HEK293 (cell line): ENCODE data around the gene GPX4.

ENCODE experiments used
- CTCF ChIA-PET: fragments of 350-600 bp; formaldehyde crosslinking; extraction: SDS; loops from one replicate; lab custom pipeline; 2021; ENCODE audit warnings: antibody characterized with exemption; lab: Yijun Ruan, JAX
- POLR2A ChIA-PET: fragments of 300-600 bp; formaldehyde crosslinking; extraction: SDS; loops from one replicate; lab custom pipeline; 2020; ENCODE audit warnings: antibody characterized with exemption, inconsistent platforms; lab: Yijun Ruan, JAX
- H3K27ac ChIP-seq: fragments of 200-500 bp; sonication (Bioruptor generic); 2 replicates; pipeline ENCODE4 v1.5.1; 2014; ENCODE audit warnings: low read depth, low read length, control low read depth, inconsistent platforms; ENCODE audit errors: extremely low read depth
- H3K36me3 ChIP-seq, 2 experiments: fragments of 200-500 bp in 1 of 2; sonication (Bioruptor generic) in 1 of 2; 1 replicate in 1 of 2; 2 replicates in 1 of 2; pipeline ENCODE4 v1.5.1; 2014 to 2017; ENCODE audit warnings: inconsistent platforms in 2 of 2, low read length in 2 of 2; ENCODE audit not compliant: control insufficient read depth in 2 of 2, insufficient read depth in 1 of 2
- H3K4me1 ChIP-seq: fragments of 200-500 bp; sonication (Bioruptor generic); 2 replicates; pipeline ENCODE4 v1.5.1; 2014; ENCODE audit warnings: mild to moderate bottlenecking, low read length, inconsistent platforms; ENCODE audit not compliant: control insufficient read depth, insufficient read depth
- H3K4me3 ChIP-seq: 2 replicates; pipeline ENCODE4 v1.5.1; 2011; ENCODE audit warnings: low read depth, mild to moderate bottlenecking, control low read depth, low read length, moderate library complexity
- H3K9me3 ChIP-seq: fragments of 200-500 bp; sonication (Bioruptor generic); 2 replicates; pipeline ENCODE4 v1.5.1; 2014; ENCODE audit warnings: low read depth, low read length, inconsistent platforms; ENCODE audit not compliant: control insufficient read depth, insufficient read depth
- GLIS1 ChIP-seq: fragments of 450-650 bp; formaldehyde crosslinking; IDR thresholded peaks from 2 replicates; pipeline ENCODE4 v1.5.1; 2016; ENCODE audit warnings: missing biosample characterization, missing genetic modification characterization
- HIC1 ChIP-seq: fragments of 450-650 bp; formaldehyde crosslinking; IDR thresholded peaks from 2 replicates; pipeline ENCODE4 v1.5.1; 2016; ENCODE audit warnings: missing biosample characterization, missing genetic modification characterization
- HOXA7 ChIP-seq: sonication (generic); formaldehyde crosslinking; IDR thresholded peaks from 2 replicates; pipeline ENCODE4 v1.8.1; 2022; ENCODE audit warnings: missing genetic modification reagents, borderline replicate concordance
- KLF10 ChIP-seq: fragments of 450-650 bp; IDR thresholded peaks from 2 replicates; pipeline ENCODE4 v1.5.1; 2018; ENCODE audit warnings: missing biosample characterization, mild to moderate bottlenecking, missing genetic modification characterization
- KLF9 ChIP-seq: fragments of 450-650 bp; formaldehyde crosslinking; IDR thresholded peaks from 2 replicates; pipeline ENCODE4 v1.5.1; 2016; ENCODE audit warnings: missing biosample characterization, missing genetic modification characterization, low read depth
- SP2 ChIP-seq: fragments of 450-650 bp; formaldehyde crosslinking; IDR thresholded peaks from 2 replicates; pipeline ENCODE4 v1.5.1; 2016; ENCODE audit warnings: missing biosample characterization, missing genetic modification characterization
- SP3 ChIP-seq: fragments of 450-650 bp; formaldehyde crosslinking; IDR thresholded peaks from 2 replicates; pipeline ENCODE4 v1.5.1; 2016; ENCODE audit warnings: missing biosample characterization, missing genetic modification characterization
- TCF7L2 ChIP-seq: IDR thresholded peaks from 2 replicates; pipeline ENCODE4 v1.6.1; 2011; ENCODE audit warnings: low read depth, mild to moderate bottlenecking, inconsistent platforms, low read length, moderate library complexity, borderline replicate concordance
- ZBTB10 ChIP-seq: fragments of 450-650 bp; formaldehyde crosslinking; IDR thresholded peaks from 2 replicates; pipeline ENCODE4 v1.5.1; 2016; ENCODE audit warnings: missing biosample characterization, missing genetic modification characterization
- ZBTB8A ChIP-seq: fragments of 450-650 bp; formaldehyde crosslinking; IDR thresholded peaks from 2 replicates; pipeline ENCODE4 v1.5.1; 2016; ENCODE audit warnings: missing biosample characterization, missing genetic modification characterization
- ZFHX2 ChIP-seq: fragments of 450-650 bp; formaldehyde crosslinking; conservative IDR thresholded peaks from 2 replicates; pipeline ENCODE4 v1.5.1; 2016; ENCODE audit warnings: missing biosample characterization, missing genetic modification characterization
- ZFP37 ChIP-seq: fragments of 450-650 bp; formaldehyde crosslinking; IDR thresholded peaks from 2 replicates; pipeline ENCODE4 v1.5.1; 2016; ENCODE audit warnings: missing biosample characterization, missing genetic modification characterization
- ZNF121 ChIP-seq: fragments of 450-650 bp; formaldehyde crosslinking; IDR thresholded peaks from 2 replicates; pipeline ENCODE4 v1.5.1; 2016; ENCODE audit warnings: missing biosample characterization, missing genetic modification characterization
- ZNF214 ChIP-seq: fragments of 450-650 bp; formaldehyde crosslinking; IDR thresholded peaks from 2 replicates; pipeline ENCODE4 v1.5.1; 2017; ENCODE audit warnings: missing biosample characterization, mild to moderate bottlenecking, missing genetic modification characterization, borderline replicate concordance
- ZNF24 ChIP-seq: fragments of 450-650 bp; formaldehyde crosslinking; IDR thresholded peaks from 2 replicates; pipeline ENCODE4 v1.5.1; 2016; ENCODE audit warnings: missing biosample characterization, missing genetic modification characterization
- ZNF266 ChIP-seq: fragments of 450-650 bp; formaldehyde crosslinking; IDR thresholded peaks from 2 replicates; pipeline ENCODE4 v1.5.1; 2016; ENCODE audit warnings: missing biosample characterization, missing genetic modification characterization, low read depth
- ZNF660 ChIP-seq: fragments of 450-650 bp; IDR thresholded peaks from 2 replicates; pipeline ENCODE4 v1.5.1; 2018; ENCODE audit warnings: missing biosample characterization, mild to moderate bottlenecking, missing genetic modification characterization
- ZNF777 ChIP-seq: fragments of 450-650 bp; formaldehyde crosslinking; IDR thresholded peaks from 2 replicates; pipeline ENCODE4 v1.5.1; 2017; ENCODE audit warnings: missing biosample characterization, missing genetic modification characterization, borderline replicate concordance
- ZNF791 ChIP-seq: fragments of 450-650 bp; formaldehyde crosslinking; IDR thresholded peaks from 2 replicates; pipeline ENCODE4 v1.5.1; 2016; ENCODE audit warnings: missing biosample characterization, missing genetic modification characterization
- ZNF843 ChIP-seq: fragments of 450-650 bp; formaldehyde crosslinking; IDR thresholded peaks from 2 replicates; pipeline ENCODE4 v1.5.1; 2016; ENCODE audit warnings: missing biosample characterization, missing genetic modification characterization
- ZSCAN23 ChIP-seq: fragments of 450-650 bp; formaldehyde crosslinking; IDR thresholded peaks from 2 replicates; pipeline ENCODE4 v1.5.1; 2016; ENCODE audit warnings: missing biosample characterization, missing genetic modification characterization
- ZXDB ChIP-seq: fragments of 450-650 bp; formaldehyde crosslinking; IDR thresholded peaks from 2 replicates; pipeline ENCODE4 v1.5.1; 2016; ENCODE audit warnings: missing biosample characterization, missing genetic modification characterization
- TF ChIP-seq, protein P1 (sequence below): fragments of 450-650 bp; formaldehyde crosslinking; optimal IDR thresholded peaks from 2 replicates; pipeline ENCODE3; 2016; ENCODE audit warnings: missing biosample characterization, mild to moderate bottlenecking, missing genetic modification characterization

Gene GPX4

GRCh38 chr19:1066251-1066747, 37.5 kb upstream of the GPX4 start:
- H3K4me3 ChIP-seq, result no peak overlapping the region
- TF ChIP-seq ZFP37 (tag by site-specific recombination), result no peak
- 0 out of 2 replicates have a peak, but pooled peaks have one; percentile 20 for TF ChIP-seq ZBTB10 (tag by site-specific recombination)
- TF ChIP-seq ZNF791, result no peak
- TF ChIP-seq HOXA7 (CRISPR knock-in tag), result no peak
- no peak for TF ChIP-seq ZNF660 (tag by site-specific recombination)
- TF ChIP-seq ZNF266 (tag by site-specific recombination), result no peak
- TF ChIP-seq ZNF121 (tag by site-specific recombination), result no peak
- TF ChIP-seq ZNF214 (tag by site-specific recombination), result no peak
- TF ChIP-seq ZNF843, result no peak
- ChIA-PET POLR2A (interaction anchor here (0.6 to 1.5 kb wide), 7 partner anchors 18 to 100 kb away, joined by 3 to 6 read pairs (median 3); partner anchors contain the start of gene GPX4), CTCF (interaction anchor here (0.7 to 1.5 kb wide), 4 partner anchors 9 to 26 kb away, joined by 3 to 6 read pairs (median 4); partner anchors contain the start of gene ABCA7)
- H3K4me1 ChIP-seq, result peaks cover 2% of the 10 kb centered on the region; the same call in 1 of the 2 replicates
- no peak overlapping the region for H3K27ac ChIP-seq
- no peaks in the 10 kb centered on the region for H3K9me3 ChIP-seq
- peaks cover 0 to 3% of the 10 kb centered on the region in 2 experiments; a peak in 2 of 3 replicates for H3K36me3 ChIP-seq

GRCh38 chr19:1066748-1067340, 37.0 kb upstream of the GPX4 start, which contains the start of gene ARHGAP45:
Gene ARHGAP45 (plus strand): TSS chr19:1067167. CDS start chr19:1067406, 239 bp downstream.
- Histone ChIP-seq H3K36me3 (peaks cover 0 to 3% of the 10 kb centered on the region in 2 experiments; a peak in 1 of 3 replicates), H3K4me3 (peak within 1 kb of the TSS; percentile 19), H3K9me3 (no peaks in the 10 kb centered on the region), H3K27ac (no peak within 1 kb of the TSS), H3K4me1 (peaks cover 2% of the 10 kb centered on the region; the same call in 1 of the 2 replicates)
- TF ChIP-seq ZNF24 (no peak), TCF7L2 (no peak), ZFHX2 (tag by site-specific recombination) (peak; percentile 69), SP2 (tag by site-specific recombination) (peak; percentile 31), KLF9 (tag by site-specific recombination) (peak; percentile 40; the same call in 1 of the 2 replicates), ZNF777 (tag by site-specific recombination) (no peak), ZBTB10 (tag by site-specific recombination) (0 out of 2 replicates have a peak, but pooled peaks have one; percentile 9), ZSCAN23 (tag by site-specific recombination) (no peak), KLF10 (peak; percentile 63), ZBTB8A (tag by site-specific recombination) (peak; percentile 37; the same call in 1 of the 2 replicates), ZXDB (tag by site-specific recombination) (0 out of 2 replicates have a peak, but pooled peaks have one; percentile 33), SP3 (tag by site-specific recombination) (peak; percentile 15; the same call in 1 of the 2 replicates), HIC1 (tag by site-specific recombination) (0 out of 2 replicates have a peak, but pooled peaks have one; percentile 10), GLIS1 (tag by site-specific recombination) (peak; percentile 37; the same call in 1 of the 2 replicates)
- TF ChIP-seq, protein P1, sequence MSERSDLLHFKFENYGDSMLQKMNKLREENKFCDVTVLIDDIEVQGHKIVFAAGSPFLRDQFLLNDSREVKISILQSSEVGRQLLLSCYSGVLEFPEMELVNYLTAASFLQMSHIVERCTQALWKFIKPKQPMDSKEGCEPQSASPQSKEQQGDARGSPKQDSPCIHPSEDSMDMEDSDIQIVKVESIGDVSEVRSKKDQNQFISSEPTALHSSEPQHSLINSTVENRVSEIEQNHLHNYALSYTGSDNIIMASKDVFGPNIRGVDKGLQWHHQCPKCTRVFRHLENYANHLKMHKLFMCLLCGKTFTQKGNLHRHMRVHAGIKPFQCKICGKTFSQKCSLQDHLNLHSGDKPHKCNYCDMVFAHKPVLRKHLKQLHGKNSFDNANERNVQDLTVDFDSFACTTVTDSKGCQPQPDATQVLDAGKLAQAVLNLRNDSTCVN (tag by site-specific recombination), result peak; percentile 66
- POLR2A ChIA-PET, result interaction anchor here (0.6 to 1.5 kb wide), 8 partner anchors 9 to 101 kb away, joined by 3 to 6 read pairs (median 3); partner anchors contain the start of gene GPX4
- CTCF ChIA-PET, result interaction anchor here (0.7 to 0.8 kb wide), 3 partner anchors 9 to 174 kb away, joined by 3 to 5 read pairs (median 3); no protein-coding TSS in a partner anchor
